Suppressor macrophage (primary cell): ENCODE measurements around the gene ZPR1.
"Not testable (repeated sequence)": the region's sequence is repeated elsewhere in the genome, so short reads cannot be mapped to it uniquely, and the experiment has no call there.

Experiments used
- DNase-seq, 4 experiments: peaks; one replicate each; pipeline ENCODE4 v3.0.0-alpha.2; 2020 to 2022

Gene ZPR1

DNA sequence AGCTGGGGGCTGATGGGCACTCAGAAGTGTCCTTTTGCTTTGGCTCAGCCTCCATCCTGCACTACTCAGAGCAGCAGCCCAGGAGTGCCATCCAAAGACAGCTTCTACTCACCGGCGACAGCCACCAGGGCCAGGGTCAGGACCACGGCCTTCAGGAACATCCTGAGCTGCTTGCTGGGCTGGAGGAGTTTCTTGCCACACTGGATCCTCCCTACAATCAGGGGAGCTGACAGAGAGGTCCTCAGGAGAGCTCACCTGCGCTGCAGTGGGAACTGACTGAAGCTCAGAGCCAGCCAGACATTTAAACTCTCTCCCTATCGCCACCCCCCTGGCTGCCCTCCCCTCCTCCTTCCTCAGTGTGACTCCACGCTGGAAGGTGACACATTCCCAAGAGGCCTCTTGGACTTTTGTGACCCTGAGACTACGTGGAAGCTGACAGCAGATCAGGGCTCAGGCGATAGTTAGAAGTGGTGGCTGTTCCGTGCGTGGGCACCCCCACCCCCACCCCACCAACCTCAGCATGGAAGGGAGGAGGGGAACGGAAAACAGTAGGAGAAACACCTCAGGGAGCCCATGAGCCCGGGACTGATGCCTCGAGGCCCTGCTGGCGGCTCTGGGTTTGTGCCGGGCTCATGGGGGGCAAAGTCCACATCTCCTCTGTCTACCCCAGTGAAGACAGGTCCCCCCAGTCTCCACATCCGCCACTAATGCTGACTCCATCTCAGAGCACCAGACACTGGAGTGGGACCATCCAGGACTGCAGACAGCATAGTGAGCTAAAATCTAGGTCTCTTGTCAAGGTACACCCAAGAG lies 35.4 kb upstream of the ZPR1 start, which contains the start of gene APOA4:
Gene APOA4 (minus strand): TSS at position 274 of the 813 bp plus-strand sequence. CDS start 113 bp downstream, at position 161.
- DNase-seq = no peak

DNA sequence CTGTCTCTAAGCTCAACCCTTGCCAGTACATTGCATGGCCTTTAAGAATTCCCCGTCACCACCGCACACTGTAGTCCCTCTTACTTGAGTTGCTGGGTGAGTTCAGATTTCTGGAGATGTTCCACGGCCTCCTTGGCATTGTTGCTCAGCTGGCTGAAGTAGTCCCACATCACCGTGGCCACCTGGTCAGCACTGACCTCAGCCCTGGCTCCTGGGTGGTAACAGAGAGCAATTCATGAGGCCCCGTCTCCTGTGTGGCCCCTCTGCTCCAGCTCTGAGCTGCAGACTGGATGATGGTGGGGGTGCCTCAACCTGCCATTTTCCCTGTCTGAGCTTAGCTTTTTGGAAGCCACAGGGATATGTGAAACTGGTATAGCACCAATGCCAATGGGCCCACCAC lies 34.8 kb upstream of the ZPR1 start:
- DNase-seq = no peak

DNA sequence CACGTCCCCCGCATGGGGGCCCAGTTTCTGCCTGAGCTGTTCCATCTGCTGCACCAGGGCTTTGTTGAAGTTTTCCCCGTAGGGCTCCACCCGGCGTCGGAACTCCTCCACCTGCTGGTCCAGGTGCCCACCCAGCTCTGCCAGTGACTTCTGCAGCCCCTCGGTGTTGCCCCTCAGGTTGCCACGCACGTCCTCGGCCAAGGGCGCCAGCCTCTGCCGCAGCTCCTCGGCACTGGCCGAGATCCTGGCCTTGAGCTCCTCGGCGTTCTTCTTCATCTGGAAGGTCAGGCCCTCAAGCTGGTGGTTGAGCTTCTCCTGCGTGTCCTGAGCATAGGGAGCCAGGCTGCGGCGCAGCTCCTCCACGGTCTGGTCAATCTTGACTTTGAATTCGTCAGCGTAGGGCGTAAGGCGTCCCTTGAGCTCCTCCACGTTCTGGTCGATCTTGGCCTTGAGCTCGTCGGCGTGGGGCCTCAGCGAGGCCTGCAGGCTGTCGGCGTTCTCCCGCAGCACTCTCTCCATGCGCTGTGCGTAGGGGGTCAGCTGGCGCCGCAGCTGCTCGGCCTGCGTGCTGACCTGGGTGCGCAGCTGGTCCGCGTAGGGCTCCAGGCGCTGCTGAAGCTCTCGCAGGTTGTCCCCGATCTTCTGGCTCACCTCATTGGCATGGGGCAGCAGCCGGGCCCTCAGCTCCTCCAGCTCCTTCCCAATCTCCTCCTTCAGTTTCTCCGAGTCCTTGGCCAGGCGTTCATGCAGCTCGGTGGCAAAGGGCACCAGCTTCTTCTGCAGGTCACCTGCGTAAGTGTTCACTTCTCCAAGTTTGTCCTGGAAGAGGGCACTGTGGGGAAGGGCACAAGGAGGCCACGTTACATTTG lies 33.5 kb upstream of the ZPR1 start:
- no peak for DNase-seq

DNA sequence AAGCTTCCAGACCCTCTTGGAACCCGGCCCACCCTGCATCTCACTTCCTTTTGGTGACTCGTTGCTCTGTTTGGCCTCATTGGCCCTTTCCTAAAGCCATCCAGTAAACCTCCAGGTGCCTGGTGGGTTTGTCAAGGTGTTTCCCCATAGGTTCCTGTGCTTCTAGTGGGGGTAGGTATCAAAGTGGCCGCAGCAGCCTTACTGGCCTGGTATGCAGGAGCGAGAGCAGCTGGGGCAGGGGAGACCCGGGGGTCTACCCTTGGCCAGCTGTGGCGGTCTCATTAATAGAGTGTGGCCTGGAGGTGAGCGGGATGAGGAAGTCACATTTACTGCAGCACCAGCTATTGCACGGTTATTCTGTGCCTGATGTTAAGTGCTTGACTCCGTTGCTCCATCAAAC lies 31.2 kb upstream of the ZPR1 start:
- no peak for DNase-seq

DNA sequence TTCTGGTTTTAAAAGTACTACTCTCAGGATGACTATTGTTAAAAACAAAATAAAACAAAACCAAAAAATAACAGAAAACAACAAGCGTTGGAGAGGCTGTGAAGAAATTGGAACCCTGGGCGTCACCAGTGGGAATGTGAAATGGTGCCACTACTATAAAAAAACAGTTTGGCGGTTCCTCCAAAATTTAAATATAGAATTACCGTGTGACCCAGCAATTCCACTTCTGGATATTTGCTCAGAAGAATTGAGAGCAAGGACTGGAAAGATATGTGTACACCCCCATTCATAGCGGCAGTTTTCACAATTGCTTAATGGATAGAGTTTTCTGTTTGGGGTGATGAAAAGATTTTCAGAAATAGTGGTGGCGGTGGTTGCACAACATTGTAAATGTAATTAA lies 26.7 kb upstream of the ZPR1 start:
- no peak for DNase-seq

DNA sequence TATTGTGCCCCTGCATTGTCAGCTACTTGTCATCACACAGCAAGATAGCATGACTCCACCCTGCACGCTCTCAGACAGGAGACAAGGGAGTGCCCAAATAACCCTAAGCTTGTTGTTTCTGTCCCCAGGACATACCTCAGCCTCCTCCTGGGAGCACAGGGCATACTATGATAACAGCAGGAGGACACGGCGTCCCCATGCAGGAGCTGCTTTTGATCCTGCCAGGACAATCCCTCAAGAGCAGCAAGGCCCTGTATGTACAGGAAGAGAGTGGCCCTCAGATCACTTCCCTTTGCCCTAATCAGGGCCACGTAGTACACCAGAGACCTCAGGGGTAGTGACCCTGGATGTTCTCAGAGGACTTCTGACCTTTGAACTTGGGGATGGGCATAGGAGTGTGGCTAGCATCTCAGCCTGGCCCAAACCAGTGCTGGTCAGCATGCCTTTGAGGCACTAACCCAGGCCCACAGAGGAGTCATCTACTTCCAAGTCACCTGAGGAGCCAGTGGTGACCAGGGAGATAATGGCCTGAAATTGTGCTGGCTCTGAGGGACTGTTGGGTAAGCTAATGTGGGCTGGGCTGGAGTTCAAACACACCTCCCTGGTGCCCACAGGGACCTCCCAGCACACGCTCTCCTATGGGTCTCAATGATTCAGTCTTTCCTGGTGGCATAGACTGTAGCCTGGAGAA lies 26.1 kb upstream of the ZPR1 start:
- no peak for DNase-seq

DNA sequence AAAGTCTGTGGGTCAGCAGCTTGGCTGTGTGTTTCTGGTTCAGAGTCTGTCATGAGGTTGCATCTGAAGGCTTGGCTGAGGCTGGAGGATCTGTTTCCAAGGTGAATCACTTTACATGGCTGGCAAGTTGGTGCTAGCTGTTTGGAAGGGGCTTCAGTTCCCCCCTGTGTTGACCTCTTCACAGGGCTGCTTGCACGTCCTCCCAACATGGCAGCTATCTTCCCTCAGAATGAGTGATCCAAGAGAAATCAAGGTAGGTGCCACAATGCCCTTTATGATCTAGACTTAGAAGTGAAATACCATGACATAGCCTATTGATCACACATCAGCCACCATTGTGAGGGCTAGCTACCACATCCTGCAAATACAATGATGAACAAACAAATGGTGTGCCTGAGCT lies 25.3 kb upstream of the ZPR1 start:
- DNase-seq = no peak

DNA sequence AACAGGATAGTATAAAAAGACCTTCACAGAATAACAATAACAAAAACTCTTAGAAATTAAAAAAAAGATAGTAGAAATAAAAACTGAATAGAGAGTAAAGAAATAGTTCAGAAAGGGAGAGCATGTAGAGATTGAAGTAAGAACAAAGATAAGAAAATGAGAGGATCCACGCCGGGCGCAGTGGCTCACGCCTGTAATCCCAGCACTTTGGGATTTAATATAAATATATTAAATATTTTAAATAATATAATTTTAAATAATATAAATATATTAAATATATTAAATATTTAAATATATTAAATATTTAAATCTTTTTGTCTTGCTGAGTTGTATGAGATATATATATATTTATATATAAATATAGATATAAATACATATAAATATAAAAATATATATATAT lies 24.3 kb upstream of the ZPR1 start:
- no peak for DNase-seq

DNA sequence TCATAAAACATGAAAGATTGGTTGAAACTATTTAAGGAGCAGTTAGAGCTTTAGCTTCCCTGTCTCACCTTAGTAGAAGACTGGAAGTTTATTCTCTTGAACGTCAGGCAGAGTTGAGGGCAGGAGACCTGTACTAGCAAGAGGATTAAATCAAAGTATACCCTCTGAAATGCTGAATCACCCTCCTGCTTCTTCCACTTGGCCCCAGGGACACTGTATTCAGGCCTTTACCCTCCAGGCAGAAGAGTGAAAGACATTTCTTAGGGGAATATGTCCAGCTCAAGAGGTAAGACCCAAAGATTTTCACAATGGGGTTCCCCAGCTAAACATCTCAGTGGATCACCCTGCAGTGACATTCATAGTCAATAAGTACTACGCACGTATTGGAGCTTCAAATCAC lies 23.4 kb upstream of the ZPR1 start:
- DNase-seq = no peak

DNA sequence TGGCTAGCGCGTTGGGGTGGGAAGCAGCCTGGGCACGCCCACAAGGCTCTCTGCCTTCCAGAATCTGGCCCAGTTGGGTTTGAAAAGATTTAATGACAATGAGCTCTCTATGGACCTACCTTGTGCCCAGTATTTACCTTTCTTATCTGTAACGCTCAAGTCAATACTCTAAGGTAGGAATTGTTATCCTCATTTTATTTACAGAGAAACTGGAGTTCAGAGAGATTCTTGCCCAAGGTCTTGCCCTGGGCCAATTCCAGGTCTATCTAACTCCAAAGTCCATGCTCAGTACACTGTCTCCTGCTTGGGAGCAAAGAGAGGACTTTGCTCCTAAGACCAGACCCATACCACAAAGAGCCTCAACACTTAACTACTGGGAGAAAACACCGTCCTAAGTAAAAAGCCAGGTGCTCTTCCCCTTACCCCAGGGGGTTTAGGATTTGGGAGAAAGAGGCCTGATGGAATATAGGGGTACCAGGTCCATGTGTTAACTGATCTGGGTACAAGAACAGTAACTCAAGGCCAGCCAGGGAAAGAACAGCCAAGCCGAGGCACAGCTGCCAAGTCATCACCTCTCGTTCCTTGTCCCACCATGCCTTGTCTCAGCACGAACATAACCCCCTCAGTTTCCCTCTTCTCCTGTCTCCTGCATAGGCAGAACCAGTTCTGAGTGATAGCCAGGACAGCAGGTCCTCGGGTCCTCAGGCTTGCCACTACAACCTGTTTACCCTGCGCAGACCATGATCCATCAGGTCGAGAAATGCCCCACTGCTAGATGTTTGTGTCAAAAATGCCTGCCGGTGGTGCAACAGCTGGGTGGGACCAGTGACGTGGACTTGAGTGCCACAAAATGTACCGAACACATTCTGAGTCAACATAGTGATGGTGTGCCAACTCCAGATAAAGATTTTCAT lies 20.7 kb upstream of the ZPR1 start:
- DNase-seq = no peak

DNA sequence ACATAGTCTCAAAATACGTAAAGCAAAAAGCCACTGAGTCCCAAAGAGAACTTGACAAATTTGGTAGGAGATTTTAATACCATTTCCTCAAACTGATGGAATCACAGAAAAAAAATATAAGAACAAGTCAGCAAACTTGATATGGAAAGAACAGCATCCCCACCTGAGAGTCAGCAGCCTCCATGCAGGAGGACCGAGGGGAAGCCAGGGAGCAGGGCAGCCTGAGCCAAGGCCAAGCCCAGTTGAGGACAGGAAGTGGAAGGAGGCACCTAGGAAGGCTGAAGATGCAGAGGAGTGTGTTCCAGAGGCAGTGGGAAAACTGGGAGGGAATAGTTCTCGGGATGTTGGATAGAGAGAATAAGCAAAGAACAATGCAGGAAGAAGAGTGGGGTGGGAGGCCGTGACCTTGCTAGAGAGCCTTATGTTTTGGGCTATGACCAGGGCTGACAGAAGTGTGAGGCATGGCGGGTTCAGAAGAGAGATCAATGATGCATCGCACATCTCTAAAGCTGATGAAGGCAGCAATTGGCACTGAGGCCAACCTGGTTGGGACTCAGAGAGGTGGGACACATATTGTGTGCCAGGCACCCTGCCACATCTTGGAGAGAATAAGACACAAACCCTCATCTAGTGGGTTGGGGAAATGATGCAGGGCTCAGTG lies 19.9 kb upstream of the ZPR1 start:
- DNase-seq = no peak

DNA sequence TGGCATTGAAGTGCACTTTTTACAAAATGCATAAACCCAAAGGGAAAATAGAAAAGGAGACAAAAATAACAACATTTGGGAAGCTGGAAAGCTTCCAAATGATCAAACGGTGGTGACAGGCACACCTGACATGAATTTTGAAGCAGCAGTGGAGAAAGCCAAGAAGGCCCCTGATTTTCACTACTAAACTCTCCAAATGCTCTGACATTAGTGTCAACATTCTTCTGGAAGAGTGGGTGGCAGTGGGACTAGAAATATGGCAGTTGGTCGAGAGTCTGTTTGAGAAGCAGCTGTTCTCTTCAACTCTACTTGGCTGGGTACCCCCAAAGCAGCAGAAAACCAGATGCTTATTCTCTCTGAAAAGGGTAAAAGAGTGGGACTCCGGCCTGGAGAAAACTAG lies 16.2 kb upstream of the ZPR1 start:
- no peak for DNase-seq

DNA sequence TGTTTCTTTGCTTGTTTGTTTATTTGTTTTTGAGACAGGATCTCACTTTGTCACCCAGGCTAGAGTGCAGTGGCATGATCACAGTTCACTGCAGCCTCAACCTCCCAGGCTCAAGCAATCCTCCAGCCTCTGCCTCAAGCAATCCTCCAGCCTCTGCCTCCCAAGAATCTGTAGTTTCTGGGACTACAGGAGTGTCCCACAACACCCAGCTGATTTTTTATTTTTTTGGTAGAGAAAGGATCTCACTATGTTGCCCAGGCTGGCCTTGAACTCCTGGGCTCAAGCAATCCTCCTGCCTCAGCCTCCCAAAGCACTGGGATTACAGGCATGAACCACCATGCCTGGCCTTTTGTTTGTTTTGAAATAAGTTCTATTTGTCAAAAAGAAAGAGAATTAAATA lies 13.8 kb upstream of the ZPR1 start:
- not testable (repeated sequence) for DNase-seq

DNA sequence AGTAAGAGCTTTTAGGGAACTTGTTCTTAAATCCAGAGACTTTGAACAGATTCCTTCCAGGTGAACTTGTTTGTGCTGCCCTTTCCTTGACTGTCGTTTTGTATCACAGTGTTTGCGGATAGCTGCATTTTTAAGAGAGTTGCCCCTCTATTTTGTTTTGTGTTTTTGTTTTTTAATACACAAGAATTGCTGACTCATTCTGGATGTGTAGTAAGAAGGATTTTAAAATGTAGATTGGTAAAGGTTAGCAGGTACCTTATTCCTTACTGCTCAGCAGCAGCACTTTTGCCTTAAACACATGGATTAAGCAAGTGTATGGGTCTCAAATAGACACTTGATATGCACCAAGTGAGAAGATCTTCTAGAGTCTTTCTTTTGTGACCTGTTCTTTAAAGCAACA lies 12.8 kb upstream of the ZPR1 start:
- no peak for DNase-seq

DNA sequence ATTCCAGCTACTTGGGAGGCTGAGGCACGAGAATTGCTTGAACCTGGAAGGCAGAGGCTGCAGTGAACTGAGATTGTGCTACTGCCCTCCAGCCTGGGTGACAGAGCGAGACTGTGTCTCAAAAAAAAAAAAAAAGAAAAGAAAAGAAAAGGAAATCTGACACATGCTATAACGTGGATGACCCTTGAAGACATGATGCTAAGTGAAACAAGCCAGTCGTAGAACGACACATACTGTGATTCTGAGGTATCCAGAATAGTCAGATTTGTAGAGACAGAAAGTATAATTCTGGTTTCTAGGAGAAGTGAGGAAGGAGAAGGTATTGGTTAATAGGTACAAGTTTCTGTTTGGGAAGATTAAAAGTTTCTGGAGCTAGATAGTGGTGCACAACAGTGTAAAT lies 10.5 kb upstream of the ZPR1 start:
- no peak for DNase-seq

DNA sequence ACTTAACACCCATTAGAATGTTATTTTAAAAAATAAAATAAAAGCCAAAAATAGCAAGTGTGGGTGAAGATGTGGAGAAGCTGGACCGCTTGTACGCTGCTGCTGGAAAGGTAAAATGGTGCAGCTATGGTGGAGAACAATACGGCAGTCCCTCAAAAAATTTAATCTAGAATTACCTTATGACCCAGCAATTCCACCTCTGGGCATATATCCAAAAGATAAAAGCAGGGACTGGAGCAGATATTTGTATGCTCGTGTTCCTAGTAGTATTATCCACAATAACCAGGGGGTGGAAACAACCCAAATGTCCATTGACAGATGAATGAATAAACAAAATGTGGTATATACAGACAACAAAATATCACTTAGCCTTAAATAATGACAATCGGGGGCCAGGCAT lies 10.0 kb upstream of the ZPR1 start:
- no peak for DNase-seq

DNA sequence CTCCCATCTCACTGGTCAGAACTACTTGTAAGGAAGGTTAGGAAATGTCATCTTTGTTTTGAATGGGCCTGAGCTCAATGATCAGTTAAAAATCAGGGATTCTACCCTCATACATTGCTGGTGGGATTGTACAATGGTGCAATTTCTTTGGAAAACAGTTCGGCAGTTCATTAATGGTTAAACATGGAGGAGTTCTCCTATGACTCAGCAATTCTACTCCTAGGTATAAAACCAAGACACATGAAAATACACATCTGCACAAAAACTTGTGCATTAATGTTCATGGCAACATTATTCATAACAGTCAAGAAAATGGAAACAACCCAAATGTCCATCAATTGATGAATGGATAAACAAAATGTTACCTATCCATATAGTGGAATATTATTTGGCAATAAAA lies 8.7 kb upstream of the ZPR1 start:
- no peak for DNase-seq

DNA sequence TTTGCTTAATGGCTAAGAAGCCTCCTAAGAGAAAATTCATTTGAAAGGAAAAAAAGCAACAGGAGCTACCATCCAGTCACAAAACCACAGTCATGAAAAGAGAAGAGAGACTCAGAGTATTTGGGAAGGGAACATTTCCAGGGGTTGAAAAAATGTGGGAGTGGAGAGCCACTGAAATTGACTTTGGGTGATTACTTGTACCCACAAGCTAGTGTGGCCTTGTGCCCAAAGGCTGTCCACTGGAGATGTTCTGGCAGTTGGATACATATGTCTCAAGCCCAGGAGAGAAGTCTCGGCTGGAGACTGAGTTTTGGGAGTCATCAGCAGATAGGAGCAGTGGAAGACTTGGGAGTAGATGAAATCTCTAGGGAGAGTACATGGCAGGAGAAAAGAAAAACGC lies 7.0 kb upstream of the ZPR1 start:
- DNase-seq = no peak

DNA sequence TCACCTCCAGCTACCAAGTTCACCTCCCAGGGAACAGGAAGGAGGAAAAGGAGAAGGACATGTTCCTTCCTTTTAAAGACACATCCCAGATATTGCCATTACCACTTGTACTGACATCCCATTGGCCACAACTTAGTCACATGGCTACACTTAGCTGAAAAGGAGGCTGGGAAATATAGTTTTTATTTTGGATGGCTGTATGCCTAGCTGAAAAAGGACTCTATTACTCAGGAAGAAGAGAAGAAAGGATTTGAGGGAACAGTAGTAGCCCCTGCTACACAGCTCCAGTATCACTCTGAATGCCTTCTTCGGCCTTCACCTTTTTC lies 5.9 kb upstream of the ZPR1 start:
- DNase-seq = peak in 2 of 4 experiments; percentile 24 to 28

DNA sequence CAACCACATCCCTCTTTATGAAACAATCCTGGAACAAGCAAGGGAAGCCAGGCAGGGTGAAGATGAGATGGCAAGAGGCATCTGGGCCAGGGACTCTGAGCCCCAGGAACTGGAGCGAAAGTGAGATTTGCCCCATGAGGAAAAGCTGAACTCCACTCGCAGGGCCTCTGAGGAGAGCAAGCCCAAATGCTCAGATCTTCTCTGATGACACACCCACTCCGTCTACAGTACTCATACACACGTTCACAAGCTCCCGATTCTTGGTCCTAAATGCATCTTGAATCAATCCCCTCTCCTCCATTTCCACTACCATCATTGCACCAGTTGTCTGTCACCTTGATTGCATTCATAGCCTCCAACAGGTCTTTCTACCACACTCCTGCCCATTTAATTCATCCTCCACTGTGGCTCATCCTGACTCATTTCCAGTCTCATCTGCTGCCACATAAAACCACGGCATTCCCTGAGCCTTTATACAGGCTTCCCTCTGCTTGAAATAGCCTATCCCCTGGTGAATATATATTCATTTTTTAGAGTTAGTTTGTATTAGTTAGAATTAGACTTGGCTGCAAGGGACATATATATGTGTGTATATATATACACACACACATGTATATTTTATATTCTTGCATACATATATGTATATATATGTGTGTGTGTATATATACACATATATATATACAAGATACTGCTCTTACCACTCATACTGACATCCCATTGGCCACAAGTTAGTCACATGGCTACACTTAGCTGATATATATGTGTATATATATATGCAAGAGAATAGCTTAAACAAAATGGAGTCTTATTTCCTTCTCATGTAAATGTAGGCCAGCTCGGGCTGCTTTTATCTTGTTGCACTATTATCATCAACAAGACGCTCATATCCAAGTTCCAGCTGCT lies 5.3 kb upstream of the ZPR1 start:
- no peak for DNase-seq
